AG04450 (cell line): ENCODE measurements around the gene OSBP2. TPM values are rescaled to one million over a fixed set of nuclear protein-coding genes. Genes with fewer than 3 reads are reported as not detected.

ENCODE experiments used
- CTCF ChIA-PET: fragments of 300-600, 350-600 bp; formaldehyde crosslinking; extraction: SDS; loops from one replicate; lab custom pipeline; 2022; ENCODE audit warnings: antibody characterized with exemption, inconsistent platforms; lab: Charles Lee
- POLR2A ChIA-PET: fragments of 350-600 bp; formaldehyde crosslinking; extraction: SDS; loops from one replicate; lab custom pipeline; 2021; ENCODE audit warnings: antibody characterized with exemption, inconsistent platforms; lab: Yijun Ruan, JAX
- DNase-seq: peaks from one replicate; pipeline ENCODE4 v3.0.0-alpha.2; 2011; ENCODE audit warnings: low read depth, low spot score
- H3K27ac ChIP-seq: one replicate; pipeline ENCODE4 v1.5.1; 2012; ENCODE audit warnings: low read depth, low read length, control low read depth
- H3K27me3 ChIP-seq: one replicate; pipeline ENCODE4 v1.6.0; 2012; ENCODE audit warnings: low read length; ENCODE audit not compliant: control insufficient read depth, insufficient read depth
- H3K4me3 ChIP-seq: 2 replicates; pipeline ENCODE4 v1.5.1; 2011; ENCODE audit warnings: mild to moderate bottlenecking, low read depth, low read length, control low read depth
- H3K9me3 ChIP-seq: 2 replicates; pipeline ENCODE4 v1.5.1; 2012; ENCODE audit warnings: low read length; ENCODE audit not compliant: control insufficient read depth, insufficient read depth
- CTCF ChIP-seq: IDR thresholded peaks from 2 replicates; pipeline ENCODE4 v1.5.1; 2011; ENCODE audit warnings: low read depth, low read length, control low read depth, inconsistent platforms
- polyA plus RNA-seq: library from polyadenylated mRNA; depleted of rRNA; stranded (reverse); fragments of >200 nt; gene quantifications from 2 replicates; pipeline ENCODE4 v1.2.3, GENCODE V29; 2011; rRNA removed
- small RNA-seq: library from RNA; depleted of rRNA; stranded (forward); fragments of <200 nt; gene quantifications from one replicate; pipeline ENCODE3, GENCODE V24; 2012; ENCODE audit warnings: low read depth; ENCODE audit not compliant: insufficient read length

The OSBP2 gene
- polyA plus RNA-seq, 1 experiment, result 1.8 TPM

GRCh38 chr22:30948930-30949342 lies 254.3 kb downstream of the OSBP2 start:
- Histone ChIP-seq H3K27me3 (no peaks in the 10 kb centered on the region), H3K9me3 (no peaks in the 10 kb centered on the region), H3K4me3 (no peak overlapping the region), H3K27ac (no peak overlapping the region)
- ChIA-PET POLR2A (interaction anchor here (1.0 to 1.4 kb wide), 2 partner anchors 20 to 136 kb away, joined by 4 to 5 read pairs; partner anchors contain the start of genes MORC2 and TUG1), CTCF (interaction anchor here (0.6 to 4.1 kb wide), 12 partner anchors 19 to 325 kb away, joined by 3 to 24 read pairs (median 3); partner anchors contain the start of genes MORC2, SELENOM and SMTN)
- 0 out of 2 replicates have a peak, but pooled peaks have one; percentile 13 for TF ChIP-seq CTCF
- no peak for DNase-seq

GRCh38 chr22:30949934-30950660 lies 255.4 kb downstream of the OSBP2 start:
- no peak overlapping the region for H3K27ac ChIP-seq
- ChIA-PET POLR2A (interaction anchor here (0.6 to 1.4 kb wide), 2 partner anchors 19 to 142 kb away, joined by 4 to 9 read pairs; partner anchors contain the start of genes MORC2 and TUG1), CTCF (interaction anchor here (0.6 to 4.1 kb wide), 7 partner anchors 8 to 323 kb away, joined by 3 to 24 read pairs (median 5); partner anchors contain the start of genes SELENOM and SMTN)

GRCh38 chr22:30953206-30953605 lies 258.5 kb downstream of the OSBP2 start:
- Histone ChIP-seq H3K27me3 (no peaks in the 10 kb centered on the region), H3K27ac (no peak overlapping the region), H3K9me3 (no peaks in the 10 kb centered on the region), H3K4me3 (no peak overlapping the region)
- ChIA-PET POLR2A (no interaction called here), CTCF (interaction anchor here (1.2 to 1.3 kb wide), 2 partner anchors 132 to 319 kb away, joined by 3 to 4 read pairs; no protein-coding TSS in a partner anchor)
- no peak for TF ChIP-seq CTCF
- no peak for DNase-seq

More at GRCh38 chr22:30949934-30950660, 255.4 kb downstream of the OSBP2 start:
- no peak for DNase-seq
- Histone ChIP-seq H3K27me3 (no peaks in the 10 kb centered on the region), H3K4me3 (no peak overlapping the region), H3K9me3 (no peaks in the 10 kb centered on the region)
- TF ChIP-seq CTCF, result peak; percentile 26

GRCh38 chr22:30955153-30955552 lies 260.5 kb downstream of the OSBP2 start:
- Histone ChIP-seq H3K27ac (no peak overlapping the region), H3K4me3 (no peak overlapping the region), H3K27me3 (no peaks in the 10 kb centered on the region), H3K9me3 (no peaks in the 10 kb centered on the region)
- POLR2A ChIA-PET, result interaction anchor here (0.6 to 1.7 kb wide), 2 partner anchors 126 to 287 kb away, joined by 4 read pairs; partner anchors contain the start of gene SMTN
- no peak for DNase-seq
- CTCF ChIA-PET, result interaction anchor here (1.1 kb wide), 1 partner anchor 8 kb away, joined by 7 read pairs; no protein-coding TSS in a partner anchor
- no peak for TF ChIP-seq CTCF

Small RNA genes lying within 50 kb of the gene (small RNA-seq; reads per million reads assigned to genes)
- 6.7 reads per million, percentile 61 among the genes with 10 or more reads in this experiment for gene MIR3200

Other genes with a start within 250 kb of the OSBP2 start
- gene SEC14L3, start 222.9 kb upstream of the OSBP2 start, polyA plus RNA-seq, result not detected in 2 replicates
- gene SEC14L4, start 189.2 kb upstream of the OSBP2 start, polyA plus RNA-seq, result not detected in 2 replicates
- 0.06 and 0.19 TPM in 2 replicates for gene SEC14L6, start 148.1 kb upstream of the OSBP2 start, polyA plus RNA-seq
- 0.06 and 0.14 TPM in 2 replicates for gene GAL3ST1, start 120.2 kb upstream of the OSBP2 start, polyA plus RNA-seq
- gene PES1, start 103.0 kb upstream of the OSBP2 start, polyA plus RNA-seq, result 70.2 and 90.3 TPM in 2 replicates
- 6.6 and 9.1 TPM in 2 replicates for gene TCN2, start 87.7 kb upstream of the OSBP2 start, polyA plus RNA-seq
- 2.8 and 3.4 TPM in 2 replicates for gene SLC35E4, start 59.1 kb upstream of the OSBP2 start, polyA plus RNA-seq
- gene DUSP18, start 27.0 kb upstream of the OSBP2 start, polyA plus RNA-seq, result 13.8 and 14.5 TPM in 2 replicates